DMS79 treated with DMSO at 0.1 percent for 48 hours (cell line): ENCODE measurements around the gene LRRC8A.
"Not testable (repeated sequence)": the region's sequence is repeated elsewhere in the genome, so short reads cannot be mapped to it uniquely, and the experiment has no call there.

ENCODE experiments used
- DNase-seq: peaks from one replicate; lab custom pipeline; 2025; lab: John Stamatoyannopoulos, UW

Gene LRRC8A

GRCh38 chr9:128921881-128922763 is 40.2 kb downstream of the LRRC8A start:
- DNase-seq = no peak

GRCh38 chr9:128923493-128923883 is 41.6 kb downstream of the LRRC8A start:
- DNase-seq = no peak

- DNase-seq = peak; percentile 77
Measured at GRCh38 chr9:128927731-128928411, 45.9 kb downstream of the LRRC8A start.

- no peak for DNase-seq
Measured at GRCh38 chr9:128928624-128929023, 46.7 kb downstream of the LRRC8A start.

GRCh38 chr9:128929560-128929959 is 47.6 kb downstream of the LRRC8A start:
- DNase-seq = no peak

GRCh38 chr9:128933731-128934130 is 51.8 kb downstream of the LRRC8A start:
- DNase-seq = no peak

GRCh38 chr9:128936171-128936865 is 54.4 kb downstream of the LRRC8A start:
- DNase-seq = no peak

- DNase-seq = no peak
Measured at GRCh38 chr9:128937310-128938165, 55.6 kb downstream of the LRRC8A start.

GRCh38 chr9:128940271-128940921 is 58.5 kb downstream of the LRRC8A start:
- DNase-seq = no peak

GRCh38 chr9:128940946-128941755 is 59.2 kb downstream of the LRRC8A start:
- no peak for DNase-seq

GRCh38 chr9:128943832-128944620 is 62.1 kb downstream of the LRRC8A start:
- DNase-seq = no peak

GRCh38 chr9:128944966-128945365 is 63.0 kb downstream of the LRRC8A start:
- DNase-seq = not testable (repeated sequence)

- DNase-seq = no peak
Measured at GRCh38 chr9:128945798-128946501, 64.0 kb downstream of the LRRC8A start.

GRCh38 chr9:128946571-128947276 is 64.8 kb downstream of the LRRC8A start:
- peak; percentile 44 for DNase-seq

GRCh38 chr9:128947277-128947526 is 65.3 kb downstream of the LRRC8A start:
- DNase-seq = no peak

- peak; percentile 86 for DNase-seq
Measured at GRCh38 chr9:128947527-128948301, 65.8 kb downstream of the LRRC8A start, which contains the start of the genes DOLK and NUP188. Gene DOLK (minus strand): TSS chr9:128947603. CDS start chr9:128947303, 300 bp downstream. Gene NUP188 (plus strand): TSS chr9:128947699. CDS start chr9:128947720, 21 bp downstream.

- not testable (repeated sequence) for DNase-seq
Measured at GRCh38 chr9:128961403-128961802, 79.5 kb downstream of the LRRC8A start.
